SK-N-SH treated with all-trans-retinoic acid at 6 μM for 48 hours (cell line): ENCODE measurements around the gene NPR1.
"Not testable (repeated sequence)": the region's sequence is repeated elsewhere in the genome, so short reads cannot be mapped to it uniquely, and the experiment has no call there.

Experiments
- ISL1 ChIP-seq: fragments of 250-450 bp; sonication (Bioruptor Pico); IDR thresholded peaks from 2 replicates; pipeline ENCODE4 v2.1.2; 2022; ENCODE audit warnings: mild to moderate bottlenecking, moderate library complexity
- OSR1 ChIP-seq: fragments of 250-450 bp; sonication (Bioruptor Pico); IDR thresholded peaks from 2 replicates; pipeline ENCODE4 v1.8.0; 2022; ENCODE audit warnings: moderate library complexity, mild to moderate bottlenecking, inconsistent platforms
- PPARA ChIP-seq: fragments of 250-450 bp; sonication (Bioruptor Pico); IDR thresholded peaks from 2 replicates; pipeline ENCODE4 v1.5.0; 2020; ENCODE audit warnings: mild to moderate bottlenecking, borderline replicate concordance
- RARB ChIP-seq: fragments of 250-450 bp; sonication (Bioruptor Pico); IDR thresholded peaks from 2 replicates; pipeline ENCODE4 v1.8.0; 2021; ENCODE audit warnings: mild to moderate bottlenecking, moderate library complexity
- SNAI2 ChIP-seq: fragments of 250-450 bp; sonication (Bioruptor Pico); IDR thresholded peaks from 2 replicates; pipeline ENCODE4 v1.5.0; 2020; ENCODE audit warnings: mild to moderate bottlenecking, moderate library complexity
- TCF4 ChIP-seq: fragments of 250-450 bp; sonication (Bioruptor Pico); IDR thresholded peaks from 2 replicates; pipeline ENCODE4 v1.8.0; 2021; ENCODE audit warnings: mild to moderate bottlenecking, moderate library complexity, borderline replicate concordance
- ZC3H10 ChIP-seq: fragments of 250-450 bp; sonication (Bioruptor Pico); IDR thresholded peaks from 2 replicates; pipeline ENCODE4 v1.5.1; 2021; ENCODE audit warnings: mild to moderate bottlenecking, moderate library complexity
- ZFP3 ChIP-seq: fragments of 250-450 bp; sonication (Bioruptor Pico); IDR thresholded peaks from 2 replicates; pipeline ENCODE4 v1.5.0; 2020; ENCODE audit warnings: mild to moderate bottlenecking, moderate library complexity
- ZNF565 ChIP-seq: fragments of 450-650 bp; formaldehyde crosslinking; conservative IDR thresholded peaks from 2 replicates; pipeline ENCODE4 v1.5.0; 2020; ENCODE audit warnings: low read depth, mild to moderate bottlenecking, moderate library complexity
- ZNF8 ChIP-seq: fragments of 450-650 bp; formaldehyde crosslinking; IDR thresholded peaks from 2 replicates; pipeline ENCODE4 v1.5.0; 2020; ENCODE audit warnings: mild to moderate bottlenecking, moderate library complexity
- TF ChIP-seq, protein P1 (sequence below): fragments of 250-450 bp; sonication (Bioruptor Pico); IDR thresholded peaks from 2 replicates; pipeline ENCODE4 v1.8.0; 2020; ENCODE audit warnings: mild to moderate bottlenecking, moderate library complexity, borderline replicate concordance
- TF ChIP-seq, protein P2 (sequence below): fragments of 250-450 bp; sonication (Bioruptor Pico); IDR thresholded peaks from 2 replicates; pipeline ENCODE4 v1.8.0; 2021; ENCODE audit warnings: low read depth, mild to moderate bottlenecking, moderate library complexity, borderline replicate concordance

DNA sequence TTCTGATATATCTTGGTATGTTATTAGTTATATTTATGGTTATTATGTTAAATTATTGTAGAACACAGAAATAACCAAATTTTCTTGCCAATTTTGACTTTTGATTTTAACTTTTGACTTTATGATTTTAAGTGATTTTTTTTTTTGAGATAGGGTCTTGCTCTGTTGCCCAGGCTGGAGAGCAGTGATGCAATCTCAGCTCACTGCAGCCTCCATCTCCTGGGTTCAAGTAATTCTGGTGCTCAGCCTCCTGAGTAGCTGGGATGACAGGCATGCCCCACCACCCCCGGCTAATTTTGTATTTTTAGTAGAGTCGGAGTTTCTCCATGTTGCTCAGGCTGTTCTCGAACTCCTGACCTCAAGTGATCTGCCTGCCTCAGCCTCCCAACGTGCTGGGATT, 46.1 kb downstream of the NPR1 start:
- not testable (repeated sequence) for TF ChIP-seq PPARA (CRISPR knock-in tag); TCF4 (CRISPR knock-in tag); ZFP3 (CRISPR knock-in tag); ZNF8; OSR1; ZC3H10 (CRISPR knock-in tag); ISL1; ZNF565; RARB; SNAI2
- TF ChIP-seq, protein P1, sequence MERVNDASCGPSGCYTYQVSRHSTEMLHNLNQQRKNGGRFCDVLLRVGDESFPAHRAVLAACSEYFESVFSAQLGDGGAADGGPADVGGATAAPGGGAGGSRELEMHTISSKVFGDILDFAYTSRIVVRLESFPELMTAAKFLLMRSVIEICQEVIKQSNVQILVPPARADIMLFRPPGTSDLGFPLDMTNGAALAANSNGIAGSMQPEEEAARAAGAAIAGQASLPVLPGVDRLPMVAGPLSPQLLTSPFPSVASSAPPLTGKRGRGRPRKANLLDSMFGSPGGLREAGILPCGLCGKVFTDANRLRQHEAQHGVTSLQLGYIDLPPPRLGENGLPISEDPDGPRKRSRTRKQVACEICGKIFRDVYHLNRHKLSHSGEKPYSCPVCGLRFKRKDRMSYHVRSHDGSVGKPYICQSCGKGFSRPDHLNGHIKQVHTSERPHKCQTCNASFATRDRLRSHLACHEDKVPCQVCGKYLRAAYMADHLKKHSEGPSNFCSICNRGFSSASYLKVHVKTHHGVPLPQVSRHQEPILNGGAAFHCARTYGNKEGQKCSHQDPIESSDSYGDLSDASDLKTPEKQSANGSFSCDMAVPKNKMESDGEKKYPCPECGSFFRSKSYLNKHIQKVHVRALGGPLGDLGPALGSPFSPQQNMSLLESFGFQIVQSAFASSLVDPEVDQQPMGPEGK: not testable (repeated sequence)
- TF ChIP-seq, protein P2, sequence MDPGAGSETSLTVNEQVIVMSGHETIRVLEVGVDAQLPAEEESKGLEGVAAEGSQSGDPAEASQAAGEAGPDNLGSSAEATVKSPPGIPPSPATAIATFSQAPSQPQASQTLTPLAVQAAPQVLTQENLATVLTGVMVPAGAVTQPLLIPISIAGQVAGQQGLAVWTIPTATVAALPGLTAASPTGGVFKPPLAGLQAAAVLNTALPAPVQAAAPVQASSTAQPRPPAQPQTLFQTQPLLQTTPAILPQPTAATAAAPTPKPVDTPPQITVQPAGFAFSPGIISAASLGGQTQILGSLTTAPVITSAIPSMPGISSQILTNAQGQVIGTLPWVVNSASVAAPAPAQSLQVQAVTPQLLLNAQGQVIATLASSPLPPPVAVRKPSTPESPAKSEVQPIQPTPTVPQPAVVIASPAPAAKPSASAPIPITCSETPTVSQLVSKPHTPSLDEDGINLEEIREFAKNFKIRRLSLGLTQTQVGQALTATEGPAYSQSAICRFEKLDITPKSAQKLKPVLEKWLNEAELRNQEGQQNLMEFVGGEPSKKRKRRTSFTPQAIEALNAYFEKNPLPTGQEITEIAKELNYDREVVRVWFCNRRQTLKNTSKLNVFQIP (CRISPR knock-in tag): not testable (repeated sequence)
